H1 (cell line): ENCODE results near the gene MCF2L. TPM values are rescaled to one million over a fixed set of nuclear protein-coding genes. Genes with fewer than 3 reads are reported as not detected.

Experiments
- CTCF ChIA-PET: fragments of 300-600 bp; sonication (Branson Sonifier 250); formaldehyde crosslinking; loops from one replicate; lab custom pipeline; 2021; ENCODE audit not compliant: partially characterized antibody; lab: Charles Lee
- POLR2A ChIA-PET: fragments of 300-600 bp; sonication (Branson Sonifier 250); formaldehyde crosslinking; loops from one replicate; lab custom pipeline; 2021; ENCODE audit warnings: inconsistent platforms; ENCODE audit not compliant: partially characterized antibody; lab: Charles Lee
- DNase-seq, 2 experiments: peaks; one replicate each; pipeline versions ENCODE4 v3.0.0 to v3.0.0-alpha.2; 2010 to 2022; ENCODE audit warnings: low spot score in 2 of 2, low read depth in 1 of 2, mixed read lengths in 1 of 2
- FAIRE-seq: peaks from 2 replicates; lab custom pipeline; 2011; peaks lifted over from hg19 to GRCh38; lab: Jason Lieb, UNC
- H2AFZ ChIP-seq: 2 replicates; pipeline ENCODE4 v1.8.1; 2012; ENCODE audit warnings: low read length, inconsistent platforms
- H2AK5ac ChIP-seq: 2 replicates; pipeline ENCODE4 v1.6.1; 2013; ENCODE audit warnings: low read depth, low read length
- H2BK120ac ChIP-seq: replicated peaks from 2 replicates; pipeline ENCODE3; 2013; ENCODE audit warnings: low read depth, low read length, inconsistent platforms
- H2BK12ac ChIP-seq: 2 replicates; pipeline ENCODE4 v1.6.1; 2013; ENCODE audit warnings: low read depth, low read length
- H2BK15ac ChIP-seq: 2 replicates; pipeline ENCODE4 v1.6.1; 2013; ENCODE audit warnings: low read length
- H2BK20ac ChIP-seq: 2 replicates; pipeline ENCODE4 v1.6.1; 2013; ENCODE audit warnings: low read length
- H2BK5ac ChIP-seq: 2 replicates; pipeline ENCODE4 v1.6.1; 2013; ENCODE audit warnings: low read depth, low read length
- H3K14ac ChIP-seq: 2 replicates; pipeline ENCODE4 v1.6.1; 2013; ENCODE audit warnings: inconsistent platforms; ENCODE audit not compliant: insufficient read length
- H3K18ac ChIP-seq: 2 replicates; pipeline ENCODE4 v1.6.1; 2013; ENCODE audit warnings: low read length; ENCODE audit errors: extremely low read depth
- H3K23ac ChIP-seq: 2 replicates; pipeline ENCODE4 v1.6.1; 2013; ENCODE audit warnings: inconsistent platforms; ENCODE audit not compliant: insufficient read length
- H3K23me2 ChIP-seq: 2 replicates; pipeline ENCODE4 v1.6.1; 2013; ENCODE audit warnings: low read depth, low read length
- H3K27ac ChIP-seq: 2 replicates; pipeline ENCODE4 v1.6.1; 2011; ENCODE audit warnings: low read depth, low read length, inconsistent platforms
- H3K27me3 ChIP-seq, 4 experiments: replicated peaks in 1 of 4; 1 replicate in 1 of 4; 2 replicates in 3 of 4; pipeline versions ENCODE4 v1.6.1 to v1.8.1; 2011 to 2013; ENCODE audit warnings: low read length in 3 of 4, mild to moderate bottlenecking in 3 of 4, inconsistent platforms in 2 of 4, mixed read lengths in 2 of 4, moderate library complexity in 1 of 4; ENCODE audit not compliant: control insufficient read depth in 3 of 4, insufficient read depth in 3 of 4; ENCODE audit errors: extremely low read depth in 1 of 4
- H3K36me3 ChIP-seq, 4 experiments: 2 replicates each; pipeline versions ENCODE4 v1.6.1 to v1.8.1; 2011 to 2013; ENCODE audit warnings: mild to moderate bottlenecking in 4 of 4, low read length in 3 of 4, moderate library complexity in 2 of 4, control low read depth in 1 of 4, inconsistent platforms in 1 of 4; ENCODE audit not compliant: insufficient read depth in 4 of 4, control insufficient read depth in 2 of 4
- H3K4ac ChIP-seq: replicated peaks from 2 replicates; pipeline ENCODE3; 2013; ENCODE audit warnings: low read length, low read depth, mixed read lengths, inconsistent platforms; ENCODE audit not compliant: insufficient read length
- H3K4me1 ChIP-seq, 4 experiments: replicated peaks in 1 of 4; 1 replicate in 1 of 4; 2 replicates in 3 of 4; pipeline versions ENCODE4 v1.6.1 to v1.8.1; 2011 to 2013; ENCODE audit warnings: low read length in 3 of 4, inconsistent platforms in 2 of 4, mixed read lengths in 1 of 4; ENCODE audit not compliant: insufficient read depth in 4 of 4, control insufficient read depth in 3 of 4
- H3K4me2 ChIP-seq, 2 experiments: 2 replicates each; pipeline versions ENCODE4 v1.6.1 to v1.8.1; 2011 to 2013; ENCODE audit warnings: low read depth in 2 of 2, low read length in 2 of 2, control low read depth in 1 of 2, inconsistent platforms in 1 of 2, mild to moderate bottlenecking in 1 of 2; ENCODE audit not compliant: insufficient read depth in 1 of 2
- H3K4me3 ChIP-seq, 4 experiments: fragments of 200-600, 300-600 bp in 1 of 4; sonication (generic), shearing (Covaris generic), sonication (Bioruptor Twin) in 1 of 4; 2 replicates each; pipeline versions ENCODE4 v1.5.1 to v1.8.1; 2011 to 2016; ENCODE audit warnings: low read length in 4 of 4, low read depth in 3 of 4, control low read depth in 2 of 4, inconsistent platforms in 2 of 4, mild to moderate bottlenecking in 2 of 4, mixed read lengths in 1 of 4, moderate library complexity in 1 of 4; ENCODE audit not compliant: insufficient read depth in 2 of 4; ENCODE audit errors: extremely low read depth in 1 of 4
- H3K56ac ChIP-seq: replicated peaks from 2 replicates; pipeline ENCODE3; 2013; ENCODE audit warnings: low read depth, mild to moderate bottlenecking, mixed read lengths, low read length, inconsistent platforms; ENCODE audit not compliant: insufficient read length
- H3K79me1 ChIP-seq: 2 replicates; pipeline ENCODE4 v1.6.1; 2013; ENCODE audit warnings: low read depth, low read length, control low read depth
- H3K79me2 ChIP-seq, 2 experiments: 2 replicates each; pipeline versions ENCODE4 v1.6.1 to v1.8.1; 2012 to 2013; ENCODE audit warnings: low read length in 2 of 2, mild to moderate bottlenecking in 2 of 2, inconsistent platforms in 1 of 2; ENCODE audit not compliant: insufficient read depth in 2 of 2, control insufficient read depth in 1 of 2
- H3K9ac ChIP-seq, 4 experiments: replicated peaks in 1 of 4; 1 replicate in 1 of 4; 2 replicates in 3 of 4; pipeline versions ENCODE4 v1.6.1 to v1.8.1; 2011 to 2013; ENCODE audit warnings: low read depth in 3 of 4, low read length in 3 of 4, control low read depth in 2 of 4, mild to moderate bottlenecking in 2 of 4, moderate library complexity in 2 of 4, inconsistent platforms in 1 of 4; ENCODE audit errors: extremely low read depth in 1 of 4
- H3K9me3 ChIP-seq, 2 experiments: 2 replicates each; pipeline versions ENCODE4 v1.6.1 to v1.8.1; 2012 to 2013; ENCODE audit warnings: mild to moderate bottlenecking in 2 of 2, moderate library complexity in 2 of 2, control low read depth in 1 of 2, inconsistent platforms in 1 of 2, low read depth in 1 of 2, low read length in 1 of 2, mixed read lengths in 1 of 2; ENCODE audit not compliant: insufficient read depth in 2 of 2
- H4K20me1 ChIP-seq, 2 experiments: replicated peaks in 1 of 2; 2 replicates each; pipeline versions ENCODE3 to v1.8.1; 2011 to 2013; ENCODE audit warnings: inconsistent platforms in 2 of 2, low read length in 2 of 2, mild to moderate bottlenecking in 1 of 2; ENCODE audit not compliant: insufficient read depth in 2 of 2, control insufficient read depth in 1 of 2
- H4K5ac ChIP-seq: 2 replicates; pipeline ENCODE4 v1.6.1; 2013; ENCODE audit warnings: low read length, low read depth, mixed read lengths, inconsistent platforms; ENCODE audit not compliant: insufficient read length
- H4K8ac ChIP-seq: 2 replicates; pipeline ENCODE4 v1.8.0; 2013; ENCODE audit warnings: mild to moderate bottlenecking, moderate library complexity, low read length, inconsistent platforms; ENCODE audit not compliant: insufficient read depth; ENCODE audit errors: extremely low read depth
- H4K91ac ChIP-seq: replicated peaks from 2 replicates; pipeline ENCODE3; 2013; ENCODE audit warnings: low read length, mixed read lengths, inconsistent platforms; ENCODE audit not compliant: insufficient read length
- BRCA1 ChIP-seq: IDR thresholded peaks from 2 replicates; pipeline ENCODE4 v1.6.1; 2012; ENCODE audit warnings: low read depth, low read length, improper control_type of control experiment
- CBX5 ChIP-seq: fragments of 300-800, 300-1000 bp; sonication (generic); IDR thresholded peaks from 2 replicates; pipeline ENCODE4 v1.7.1; 2016; ENCODE audit warnings: antibody characterized with exemption, low read length, low read depth
- EP300 ChIP-seq, 2 experiments: IDR thresholded peaks; 1 replicate in 1 of 2; 2 replicates in 1 of 2; pipeline ENCODE4 v1.6.1; 2011 to 2012; ENCODE audit warnings: low read depth in 2 of 2, low read length in 2 of 2, mild to moderate bottlenecking in 2 of 2, borderline replicate concordance in 1 of 2, inconsistent platforms in 1 of 2, moderate library complexity in 1 of 2
- NRF1 ChIP-seq: IDR thresholded peaks from 2 replicates; pipeline ENCODE4 v1.6.1; 2011; ENCODE audit warnings: mild to moderate bottlenecking, low read depth, low read length, improper control_type of control experiment
- RFX5 ChIP-seq: IDR thresholded peaks from 2 replicates; pipeline ENCODE4 v1.6.1; 2011; ENCODE audit warnings: low read depth, low read length, improper control_type of control experiment, borderline replicate concordance
- WGBS, 2 experiments: shearing (Covaris generic) in 1 of 2; methylation state at CpG; one replicate each; pipeline versions ENCODE4 v1.1.6 to v1.1.7; 2013 to 2015; ENCODE audit warnings: low lambda C conversion rate in 2 of 2, mixed read lengths in 2 of 2, inconsistent platforms in 1 of 2, low coverage in 1 of 2, missing lambda C conversion rate in 1 of 2; ENCODE audit not compliant: insufficient replicate concordance in 2 of 2, insufficient coverage in 1 of 2, insufficient read length in 1 of 2; ENCODE audit errors: extremely low coverage in 1 of 2, missing lambda C conversion rate in 1 of 2; 5-methylcytosine and 5-hydroxymethylcytosine counted together
- polyA plus RNA-seq, 7 experiments: library from polyadenylated mRNA; depleted of rRNA in 3 of 7; stranded (reverse) in 5 of 7; unstranded in 2 of 7; fragments of >200 nt in 5 of 7; fragments of 200-250 nt in 2 of 7; gene quantifications; 1 replicate in 5 of 7; 2 replicates in 1 of 7; 4 replicates in 1 of 7; pipeline versions ENCODE4 v1.2.1 to v1.2.3, GENCODE V29; 2011 to 2013; ENCODE audit warnings: missing spikeins in 2 of 7, mixed read lengths in 2 of 7
- total RNA-seq: library from RNA; stranded (reverse); fragmentation: NEBNext Ultra II Directional; extraction: Animal tissue kit (Norgen Biotek cat#: 25700); gene quantifications from 2 replicates; pipeline ENCODE4 v1.2.1, GENCODE V29; 2021

Gene MCF2L
- total and polyA plus RNA-seq, 2 of the 8 experiments (the other 6 are each of a cell fraction or from before 2014, with no cell fraction given) = 10.1 to 24.4 TPM

DNA sequence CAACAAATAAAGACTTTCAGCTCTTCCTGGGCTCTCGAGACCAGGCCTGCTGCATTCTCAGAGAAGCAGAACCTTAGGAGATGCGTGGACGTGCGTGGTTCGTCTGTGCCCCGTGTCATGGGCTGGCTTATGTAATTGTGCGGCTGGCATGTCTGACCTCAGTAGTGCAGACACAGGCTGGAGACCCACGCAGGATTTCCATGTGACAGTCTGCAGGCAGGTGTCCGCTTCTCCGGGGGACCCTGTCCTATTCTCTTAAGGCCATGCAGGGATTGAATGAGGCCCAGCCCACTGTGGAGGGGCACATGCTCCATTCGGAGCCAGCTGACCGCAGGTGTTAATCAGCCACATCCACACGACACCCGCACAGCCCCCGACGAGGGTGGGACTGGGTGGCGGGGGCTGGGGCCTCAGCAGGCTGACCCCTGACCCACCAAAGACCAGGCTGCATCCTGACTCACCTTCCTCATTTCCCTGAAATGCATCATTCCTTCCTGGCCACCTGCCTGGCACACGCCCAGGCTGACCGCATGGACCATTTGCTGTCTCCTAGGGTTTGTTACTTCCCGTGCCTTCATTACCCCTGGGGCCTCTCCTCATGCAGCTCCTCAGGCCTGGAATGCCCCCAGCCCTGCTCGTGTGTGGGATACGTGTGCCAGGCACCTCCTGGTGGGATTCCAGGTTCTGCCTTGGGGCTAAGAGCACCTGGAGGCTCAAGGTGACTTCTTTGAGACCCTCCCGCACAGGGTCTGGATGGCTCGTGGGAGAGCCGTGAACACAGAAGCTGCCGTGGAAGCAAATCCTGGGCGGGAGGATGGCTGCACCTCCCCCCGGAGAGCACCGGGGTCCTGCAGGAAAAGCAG is 10.7 kb upstream of the MCF2L start:
- no peak overlapping the region for H2AK5ac ChIP-seq
- 0 out of 2 replicates have a peak, but pooled peaks cover 2% of the 10 kb centered on the region for H3K23me2 ChIP-seq
- H4K20me1 ChIP-seq = peaks cover 2 to 8% of the 10 kb centered on the region in 2 experiments
- ChIA-PET CTCF (interaction anchor here (1.4 to 4.2 kb wide), 3 partner anchors 9 to 71 kb away, joined by 4 to 28 read pairs (median 7); no protein-coding TSS in a partner anchor), POLR2A (interaction anchor here (1.4 kb wide), 1 partner anchor 10 kb away, joined by 3 read pairs; no protein-coding TSS in a partner anchor)
- H2BK5ac ChIP-seq = no peak overlapping the region
- no peaks in the 10 kb centered on the region for H3K79me1 ChIP-seq
- no peak overlapping the region for H3K23ac ChIP-seq
- no peak overlapping the region for H4K5ac ChIP-seq
- FAIRE-seq (no peak), DNase-seq (no peak)
- no peak overlapping the region for H2AFZ ChIP-seq
- TF ChIP-seq NRF1 (no peak), CBX5 (no peak), BRCA1 (no peak), RFX5 (no peak), EP300 (IDR thresholded peaks at IDR 0.05; ENCODE audit: borderline replicate concordance in 1 of 2, low read depth in 2 of 2, low read length in 2 of 2) (no peak)
- H3K27me3 ChIP-seq = no peaks in the 10 kb centered on the region; a peak in 1 of 7 replicates
- no peaks in the 10 kb centered on the region for H3K79me2 ChIP-seq
- no peak overlapping the region for H3K4me3 ChIP-seq
- H4K91ac ChIP-seq = peak overlapping the region; percentile 28
- H3K18ac ChIP-seq = no peak overlapping the region; the same call in 1 of the 2 replicates
- H3K36me3 ChIP-seq = no peaks in the 10 kb centered on the region
- WGBS, 2 experiments = 88% methylated on average over 29 of the region's 29 CpGs; no CpG with 5 or more reads in 1 of the 2 experiments
- no peak overlapping the region for H3K9ac ChIP-seq
- no peak overlapping the region for H2BK15ac ChIP-seq
- H3K9me3 ChIP-seq = no peaks in the 10 kb centered on the region
- H3K4ac ChIP-seq = no peak overlapping the region
- no peak overlapping the region for H3K14ac ChIP-seq
- no peak overlapping the region for H3K56ac ChIP-seq
- H2BK12ac ChIP-seq = no peak overlapping the region
- no peak overlapping the region for H3K27ac ChIP-seq
- H3K4me1 ChIP-seq = peaks cover 3 to 12% (median 7%) of the 10 kb centered on the region in 4 experiments
- no peak overlapping the region for H2BK120ac ChIP-seq
- no peak overlapping the region for H4K8ac ChIP-seq
- H2BK20ac ChIP-seq = no peak overlapping the region
- H3K4me2 ChIP-seq = no peak overlapping the region
